ENCODE data around the gene LLGL2. TPM values are rescaled to one million over a fixed set of nuclear protein-coding genes. Genes with fewer than 3 reads are reported as not detected.
"Not testable (repeated sequence)": the region's sequence is repeated elsewhere in the genome, so short reads cannot be mapped to it uniquely, and the experiment has no call there.

Gene LLGL2
- total RNA-seq, 4 donors from 2014 or later = 326 to 1,573 (median 641) TPM

DNA sequence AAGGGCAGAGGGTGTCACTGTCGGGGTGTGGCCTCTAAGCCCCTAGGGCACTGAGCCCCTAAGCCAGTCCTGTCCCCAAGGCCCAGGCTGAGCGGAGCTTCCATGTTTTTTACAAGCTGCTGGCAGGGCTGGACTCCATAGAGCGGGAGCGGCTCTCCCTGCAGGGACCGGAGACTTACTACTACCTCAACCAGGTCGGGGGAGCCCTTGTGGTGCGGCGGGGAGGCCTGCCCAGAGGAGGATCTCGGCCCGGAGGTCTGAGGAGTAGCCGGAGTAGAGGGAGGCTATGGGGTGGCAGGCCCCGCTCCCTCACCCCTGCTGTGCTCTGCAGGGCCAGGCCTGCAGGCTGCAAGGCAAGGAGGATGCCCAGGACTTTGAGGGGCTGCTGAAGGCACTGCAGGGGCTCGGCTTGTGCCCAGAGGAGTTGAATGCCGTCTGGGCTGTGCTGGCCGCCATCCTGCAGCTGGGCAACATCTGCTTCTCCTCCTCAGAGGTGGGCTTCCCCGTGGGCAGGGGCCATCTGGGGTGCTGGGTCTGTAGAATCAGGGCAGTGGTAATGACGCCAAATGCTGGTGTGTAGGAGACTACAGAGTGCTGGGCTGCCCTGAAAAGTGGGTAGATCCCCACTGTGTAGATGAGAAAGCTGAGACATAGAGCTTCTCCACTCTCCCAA, 67.0 kb downstream of the LLGL2 start:
- intact Hi-C loops (cut with DNase I; ENCODE audit: low total_unique reads) = loop anchor here (5.0 kb wide), 1 partner anchor 170 kb away; no protein-coding TSS in a partner anchor
- Histone ChIP-seq H3K4me1 (peaks cover 3 to 22% (median 16%) of the 10 kb centered on the region in 4 donors), H3K9me3 (no peaks in the 10 kb centered on the region), H3K36me3 (no peaks in the 10 kb centered on the region), H3K4me3 (no peak overlapping the region), H3K27ac (no peak overlapping the region), H3K27me3 (no peaks in the 10 kb centered on the region)
- no peak for DNase-seq
- WGBS, 2 donors (ENCODE audit: low coverage in 1 of 2) = 88% methylated on average over 11 of the region's 17 CpGs; no CpG with 5 or more reads in 1 of the 2 donors
- TF ChIP-seq POLR2A (IDR thresholded peaks at IDR 0.05) (no peak), POLR2AphosphoS5 (IDR thresholded peaks at IDR 0.05) (no peak), EP300 (IDR thresholded peaks at IDR 0.05; ENCODE audit: low read depth) (no peak)
- TF ChIP-seq, protein P1, sequence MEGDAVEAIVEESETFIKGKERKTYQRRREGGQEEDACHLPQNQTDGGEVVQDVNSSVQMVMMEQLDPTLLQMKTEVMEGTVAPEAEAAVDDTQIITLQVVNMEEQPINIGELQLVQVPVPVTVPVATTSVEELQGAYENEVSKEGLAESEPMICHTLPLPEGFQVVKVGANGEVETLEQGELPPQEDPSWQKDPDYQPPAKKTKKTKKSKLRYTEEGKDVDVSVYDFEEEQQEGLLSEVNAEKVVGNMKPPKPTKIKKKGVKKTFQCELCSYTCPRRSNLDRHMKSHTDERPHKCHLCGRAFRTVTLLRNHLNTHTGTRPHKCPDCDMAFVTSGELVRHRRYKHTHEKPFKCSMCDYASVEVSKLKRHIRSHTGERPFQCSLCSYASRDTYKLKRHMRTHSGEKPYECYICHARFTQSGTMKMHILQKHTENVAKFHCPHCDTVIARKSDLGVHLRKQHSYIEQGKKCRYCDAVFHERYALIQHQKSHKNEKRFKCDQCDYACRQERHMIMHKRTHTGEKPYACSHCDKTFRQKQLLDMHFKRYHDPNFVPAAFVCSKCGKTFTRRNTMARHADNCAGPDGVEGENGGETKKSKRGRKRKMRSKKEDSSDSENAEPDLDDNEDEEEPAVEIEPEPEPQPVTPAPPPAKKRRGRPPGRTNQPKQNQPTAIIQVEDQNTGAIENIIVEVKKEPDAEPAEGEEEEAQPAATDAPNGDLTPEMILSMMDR (IDR thresholded peaks at IDR 0.05) = no peak
- in situ Hi-C loops (cut with MboI; ENCODE audit: low pct_ligation_motif_present in 1 of 4, low pct_unique_long_range_greater_than_20kb in 1 of 4, low sequenced_read_pairs in 3 of 4) = loop anchor here in 1 of 4 donors (10.0 kb wide), 1 partner anchor 168 kb away; no protein-coding TSS in a partner anchor

GRCh38 chr17:75593430-75593829, 67.9 kb downstream of the LLGL2 start:
- not testable (repeated sequence) for DNase-seq, H3K9me3 ChIP-seq, H3K36me3 ChIP-seq, H3K27ac ChIP-seq, H3K27me3 ChIP-seq, H3K4me3 ChIP-seq
- peaks cover 0 to 13% (median 9%) of the 10 kb centered on the region in 4 donors for H3K4me1 ChIP-seq
- in situ Hi-C loops (cut with MboI; ENCODE audit: low pct_ligation_motif_present in 1 of 4, low pct_unique_long_range_greater_than_20kb in 1 of 4, low sequenced_read_pairs in 3 of 4) = loop anchor here in 1 of 4 donors (10.0 kb wide), 1 partner anchor 169 kb away; no protein-coding TSS in a partner anchor
- 87 to 90% methylated on average over 2 to 9 of the region's 9 CpGs for WGBS, 2 donors (ENCODE audit: low coverage in 1 of 2)
- intact Hi-C loops (cut with DNase I; ENCODE audit: low total_unique reads) = loop anchor here (5.0 kb wide), 1 partner anchor 171 kb away; no protein-coding TSS in a partner anchor

DNA sequence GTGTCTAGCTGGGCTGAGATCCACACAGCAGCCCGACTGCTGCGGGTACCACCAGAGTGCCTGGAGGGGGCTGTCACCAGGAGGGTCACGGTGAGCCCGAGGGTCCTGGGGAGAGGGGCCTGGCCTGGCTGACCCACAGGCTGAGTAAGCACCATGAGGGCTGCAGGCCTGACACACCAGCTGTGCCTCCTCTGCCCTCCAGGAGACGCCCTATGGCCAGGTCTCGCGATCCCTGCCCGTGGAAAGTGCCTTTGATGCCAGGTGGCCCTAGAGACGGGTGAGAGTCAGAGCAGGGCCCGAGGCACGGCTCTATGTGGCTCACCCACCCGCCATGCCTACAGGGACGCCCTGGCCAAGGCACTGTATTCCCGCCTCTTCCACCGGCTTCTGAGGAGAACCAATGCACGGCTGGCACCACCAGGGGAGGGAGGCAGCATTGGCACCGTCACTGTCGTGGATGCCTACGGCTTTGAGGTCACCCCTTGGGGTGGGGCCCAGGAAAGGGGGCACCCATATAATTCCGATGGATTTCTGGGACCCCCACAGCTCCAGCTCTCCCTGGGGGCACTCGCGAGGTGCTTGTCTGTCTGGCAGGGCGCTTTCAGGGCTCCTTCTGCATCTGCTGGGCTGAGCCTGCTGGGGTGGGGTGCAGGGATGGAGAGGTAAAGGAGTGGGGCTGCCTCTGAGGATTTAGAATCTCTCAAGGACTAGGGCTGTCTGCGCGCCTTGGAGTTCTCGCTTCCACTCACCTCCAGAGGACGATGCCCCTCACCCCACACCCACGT, 69.2 kb downstream of the LLGL2 start:
- intact Hi-C loops (cut with DNase I; ENCODE audit: low total_unique reads) = loop anchor here (5.0 kb wide), 1 partner anchor 172 kb away; no protein-coding TSS in a partner anchor
- no peak for DNase-seq

GRCh38 chr17:75595284-75595919, 69.9 kb downstream of the LLGL2 start:
- H3K4me3 ChIP-seq = no peak overlapping the region
- DNase-seq = no peak
- 83% methylated on average over 13 of the region's 13 CpGs; no CpG with 5 or more reads in 1 of the 2 donors for WGBS, 2 donors (ENCODE audit: low coverage in 1 of 2)

More for the DNA sequence above, 69.2 kb downstream of the LLGL2 start:
- TF ChIP-seq EP300 (IDR thresholded peaks at IDR 0.05; ENCODE audit: low read depth) (no peak), POLR2A (IDR thresholded peaks at IDR 0.05) (no peak), POLR2AphosphoS5 (IDR thresholded peaks at IDR 0.05) (no peak)
- TF ChIP-seq, protein P1 (IDR thresholded peaks at IDR 0.05) = no peak
- Histone ChIP-seq H3K27ac (no peak overlapping the region), H3K4me3 (no peak overlapping the region), H3K4me1 (peaks cover 0 to 4% (median 1%) of the 10 kb centered on the region in 4 donors), H3K27me3 (no peaks in the 10 kb centered on the region), H3K9me3 (no peaks in the 10 kb centered on the region), H3K36me3 (no peaks in the 10 kb centered on the region)
- WGBS, 2 donors (ENCODE audit: low coverage in 1 of 2) = 80% methylated on average over 27 of the region's 28 CpGs; no CpG with 5 or more reads in 1 of the 2 donors
- in situ Hi-C loops (cut with MboI; ENCODE audit: low pct_ligation_motif_present in 1 of 4, low pct_unique_long_range_greater_than_20kb in 1 of 4, low sequenced_read_pairs in 3 of 4) = loop anchor here in 1 of 4 donors (10.0 kb wide), 1 partner anchor 170 kb away; no protein-coding TSS in a partner anchor

More at GRCh38 chr17:75595284-75595919, 69.9 kb downstream of the LLGL2 start:
- Histone ChIP-seq H3K36me3 (no peaks in the 10 kb centered on the region), H3K4me1 (no peaks in the 10 kb centered on the region), H3K27ac (no peak overlapping the region), H3K27me3 (no peaks in the 10 kb centered on the region), H3K9me3 (no peaks in the 10 kb centered on the region)
- in situ Hi-C loops (cut with MboI; ENCODE audit: low pct_ligation_motif_present in 1 of 4, low pct_unique_long_range_greater_than_20kb in 1 of 4, low sequenced_read_pairs in 3 of 4) (loop anchor here in 1 of 4 donors (10.0 kb wide), 1 partner anchor 171 kb away; no protein-coding TSS in a partner anchor), intact Hi-C loops (cut with DNase I; ENCODE audit: low total_unique reads) (no loop called here)
- TF ChIP-seq, protein P1 (IDR thresholded peaks at IDR 0.05) = no peak
- TF ChIP-seq POLR2A (IDR thresholded peaks at IDR 0.05) (no peak), POLR2AphosphoS5 (IDR thresholded peaks at IDR 0.05) (no peak), EP300 (IDR thresholded peaks at IDR 0.05; ENCODE audit: low read depth) (no peak)

Measured in transverse colon (tissue), 4 donors.